GM18499 (cell line): ENCODE data around the gene BPGM.
"Not testable (repeated sequence)": the region's sequence is repeated elsewhere in the genome, so short reads cannot be mapped to it uniquely, and the experiment has no call there.

Source experiments
- ATAC-seq: cut with Tn5 transposase; IDR thresholded peaks from one replicate; pipeline ENCODE4 v1.9.1; 2021; ENCODE audit warnings: moderate number of reproducible peaks; ENCODE audit not compliant: insufficient read depth, unreplicated experiment

BPGM gene

GRCh38 chr7:134660242-134660785, 13.7 kb downstream of the BPGM start:
- no peak for ATAC-seq

GRCh38 chr7:134660961-134661376, 14.3 kb downstream of the BPGM start:
- no peak for ATAC-seq

- ATAC-seq = no peak
Measured at GRCh38 chr7:134662166-134662870, 15.7 kb downstream of the BPGM start.

- ATAC-seq = no peak
Measured at GRCh38 chr7:134662871-134663205, 16.2 kb downstream of the BPGM start.

- ATAC-seq = not testable (repeated sequence)
Measured at GRCh38 chr7:134665045-134665444, 18.4 kb downstream of the BPGM start.

GRCh38 chr7:134667899-134668298, 21.2 kb downstream of the BPGM start:
- no peak for ATAC-seq

- ATAC-seq = no peak
Measured at GRCh38 chr7:134669388-134669787, 22.7 kb downstream of the BPGM start.

GRCh38 chr7:134669845-134670373, 23.3 kb downstream of the BPGM start:
- ATAC-seq = no peak

GRCh38 chr7:134671609-134672008, 25.0 kb downstream of the BPGM start:
- no peak for ATAC-seq

GRCh38 chr7:134674424-134674823, 27.8 kb downstream of the BPGM start:
- ATAC-seq = no peak

GRCh38 chr7:134676743-134677142, 30.1 kb downstream of the BPGM start:
- ATAC-seq = no peak

GRCh38 chr7:134678115-134678514, 31.5 kb downstream of the BPGM start:
- no peak for ATAC-seq

- no peak for ATAC-seq
Measured at GRCh38 chr7:134679006-134679405, 32.4 kb downstream of the BPGM start.

- no peak for ATAC-seq
Measured at GRCh38 chr7:134684165-134684564, 37.5 kb downstream of the BPGM start.

GRCh38 chr7:134685250-134685649, 38.6 kb downstream of the BPGM start:
- no peak for ATAC-seq

- no peak for ATAC-seq
Measured at GRCh38 chr7:134686786-134687185, 40.1 kb downstream of the BPGM start.

- ATAC-seq = not testable (repeated sequence)
Measured at GRCh38 chr7:134689550-134689949, 42.9 kb downstream of the BPGM start.

GRCh38 chr7:134690016-134690415, 43.4 kb downstream of the BPGM start:
- ATAC-seq = no peak

GRCh38 chr7:134690614-134691504, 44.2 kb downstream of the BPGM start:
- ATAC-seq = no peak

- ATAC-seq = no peak
Measured at GRCh38 chr7:134691546-134692343, 45.1 kb downstream of the BPGM start.
